HCT116 (cell line): ENCODE measurements around the gene CDR2L. TPM values are rescaled to one million over a fixed set of nuclear protein-coding genes. Genes with fewer than 3 reads are reported as not detected.

Experiments used
- ATAC-seq: fragments of 200-7000 bp; cut with Tn5 transposase; 2 replicates; pipeline ENCODE4 v1.9.1; 2020; ENCODE audit warnings: mild to moderate bottlenecking, moderate library complexity
- BruUV-seq: library from RNA; stranded (reverse); fragments of 400-500 nt; replicated peaks from 2 replicates; lab custom pipeline; 2021; lab: Mats Ljungman, UMichigan
- CTCF ChIA-PET: fragments of 300-600 bp; sonication (Branson Sonifier 250); formaldehyde crosslinking; loops from one replicate; lab custom pipeline; 2021; ENCODE audit warnings: antibody characterized with exemption; lab: Charles Lee
- POLR2A ChIA-PET: fragments of 300-600, 350-600 bp; sonication (Branson Sonifier 250); formaldehyde crosslinking; loops from one replicate; lab custom pipeline; 2021; ENCODE audit warnings: antibody characterized with exemption; lab: Charles Lee
- RAD21 ChIA-PET, 2 experiments: fragments of 300-600 bp; sonication (Branson Sonifier 250); formaldehyde crosslinking; loops; one replicate each; lab custom pipeline; 2023; ENCODE audit warnings: low total read pairs in 2 of 2; ENCODE audit not compliant: uncharacterized antibody in 2 of 2, unreplicated experiment in 2 of 2, low non-redundant PET in 1 of 2; lab: Charles Lee
- DNase-seq: peaks from one replicate; pipeline ENCODE4 v3.0.0-alpha.2; 2010; ENCODE audit warnings: low read depth, low spot score
- H2AFZ ChIP-seq: fragments of 200-600 bp; shearing (Covaris generic), sonication (generic); 2 replicates; pipeline ENCODE4 v1.6.1; 2017; ENCODE audit warnings: low read depth, mixed run types, mixed read lengths, antibody characterized with exemption, low read length; ENCODE audit not compliant: poor library complexity, severe bottlenecking
- H3K27ac ChIP-seq: 2 replicates; pipeline ENCODE4 v1.5.1; 2012; ENCODE audit warnings: low read depth, low read length
- H3K27me3 ChIP-seq: fragments of 200-600 bp; sonication (generic); 2 replicates; pipeline ENCODE4 v1.6.1; 2016; ENCODE audit warnings: mixed run types, low read length, mixed read lengths; ENCODE audit not compliant: insufficient read depth
- H3K36me3 ChIP-seq, 2 experiments: fragments of 200-500 bp in 1 of 2; fragments of 200-600 bp in 1 of 2; sonication (Bioruptor generic) in 1 of 2; sonication (generic) in 1 of 2; 2 replicates each; pipeline versions ENCODE4 v1.5.1 to v1.6.1; 2014 to 2016; ENCODE audit warnings: low read length in 2 of 2, inconsistent platforms in 1 of 2, mixed read lengths in 1 of 2, mixed run types in 1 of 2; ENCODE audit not compliant: insufficient read depth in 2 of 2, control insufficient read depth in 1 of 2
- H3K4me1 ChIP-seq, 2 experiments: fragments of 200-600 bp in 1 of 2; sonication (generic) in 1 of 2; 2 replicates each; pipeline versions ENCODE4 v1.5.1 to v1.6.1; 2012 to 2017; ENCODE audit warnings: low read length in 2 of 2, inconsistent platforms in 1 of 2, mild to moderate bottlenecking in 1 of 2, mixed read lengths in 1 of 2, mixed run types in 1 of 2, moderate library complexity in 1 of 2; ENCODE audit not compliant: insufficient read depth in 2 of 2, control insufficient read depth in 1 of 2
- H3K4me2 ChIP-seq: fragments of 200-600 bp; sonication (generic); 2 replicates; pipeline ENCODE4 v1.6.1; 2017; ENCODE audit warnings: mixed run types, low read length, mixed read lengths
- H3K4me3 ChIP-seq, 2 experiments: fragments of 200-600 bp in 1 of 2; sonication (generic) in 1 of 2; replicated peaks in 1 of 2; 2 replicates each; pipeline ENCODE4 v1.5.1; 2011 to 2016; ENCODE audit warnings: low read length in 2 of 2, control low read depth in 1 of 2, low read depth in 1 of 2, mild to moderate bottlenecking in 1 of 2, mixed read lengths in 1 of 2, mixed run types in 1 of 2
- H3K79me2 ChIP-seq: fragments of 200-600 bp; sonication (generic); 2 replicates; pipeline ENCODE4 v1.6.1; 2017; ENCODE audit warnings: mild to moderate bottlenecking, mixed run types, low read length, moderate library complexity, mixed read lengths; ENCODE audit not compliant: insufficient read depth
- H3K9ac ChIP-seq: fragments of 200-600 bp; sonication (generic); 2 replicates; pipeline ENCODE4 v1.6.1; 2016; ENCODE audit warnings: low read length, mixed read lengths
- H3K9me2 ChIP-seq: fragments of 200-600 bp; sonication (generic), shearing (Covaris generic); 2 replicates; pipeline ENCODE4 v1.6.1; 2017; ENCODE audit warnings: mixed run types, mild to moderate bottlenecking, moderate library complexity; ENCODE audit not compliant: insufficient read depth
- H3K9me3 ChIP-seq, 2 experiments: fragments of 200-500 bp in 1 of 2; fragments of 200-600 bp in 1 of 2; sonication (Bioruptor generic) in 1 of 2; sonication (generic) in 1 of 2; 2 replicates each; pipeline ENCODE4 v1.6.1; 2014 to 2017; ENCODE audit warnings: low read length in 2 of 2, mixed read lengths in 2 of 2, inconsistent platforms in 1 of 2, low read depth in 1 of 2, mild to moderate bottlenecking in 1 of 2, mixed run types in 1 of 2, moderate library complexity in 1 of 2; ENCODE audit not compliant: control insufficient read depth in 1 of 2, insufficient read depth in 1 of 2
- H4K20me1 ChIP-seq: fragments of 200-600 bp; sonication (generic), shearing (Covaris generic); 2 replicates; pipeline ENCODE4 v1.6.1; 2017; ENCODE audit warnings: mixed run types, mild to moderate bottlenecking, moderate library complexity; ENCODE audit not compliant: insufficient read depth
- SIN3A ChIP-seq: IDR thresholded peaks from 2 replicates; pipeline ENCODE4 v1.6.1; 2012; ENCODE audit warnings: low read depth
- TCF7L2 ChIP-seq: IDR thresholded peaks from 2 replicates; pipeline ENCODE4 v1.7.0; 2011; ENCODE audit warnings: borderline replicate concordance, inconsistent platforms; ENCODE audit not compliant: insufficient read depth, insufficient read length; ENCODE audit errors: extremely low read depth
- ZFX ChIP-seq: fragments of 450-650 bp; IDR thresholded peaks from 2 replicates; pipeline ENCODE4 v1.6.1; 2017
- intact Hi-C: fragments of 100-400 bp; cut with micrococcal nuclease; formaldehyde crosslinking; loops from 2 replicates; pipeline ENCODE4 v1.10.0; 2022
- total RNA-seq: library from RNA; stranded (reverse); gene quantifications from one replicate; pipeline ENCODE4 v1.2.1, GENCODE V29; 2021; ENCODE audit not compliant: unreplicated experiment
- TF ChIP-seq, protein P1 (sequence below): IDR thresholded peaks from 2 replicates; pipeline ENCODE4 v1.6.1; 2012; ENCODE audit warnings: low read depth

Gene CDR2L
- total RNA-seq, 1 experiment from 2014 or later, result 26.5 TPM

DNA sequence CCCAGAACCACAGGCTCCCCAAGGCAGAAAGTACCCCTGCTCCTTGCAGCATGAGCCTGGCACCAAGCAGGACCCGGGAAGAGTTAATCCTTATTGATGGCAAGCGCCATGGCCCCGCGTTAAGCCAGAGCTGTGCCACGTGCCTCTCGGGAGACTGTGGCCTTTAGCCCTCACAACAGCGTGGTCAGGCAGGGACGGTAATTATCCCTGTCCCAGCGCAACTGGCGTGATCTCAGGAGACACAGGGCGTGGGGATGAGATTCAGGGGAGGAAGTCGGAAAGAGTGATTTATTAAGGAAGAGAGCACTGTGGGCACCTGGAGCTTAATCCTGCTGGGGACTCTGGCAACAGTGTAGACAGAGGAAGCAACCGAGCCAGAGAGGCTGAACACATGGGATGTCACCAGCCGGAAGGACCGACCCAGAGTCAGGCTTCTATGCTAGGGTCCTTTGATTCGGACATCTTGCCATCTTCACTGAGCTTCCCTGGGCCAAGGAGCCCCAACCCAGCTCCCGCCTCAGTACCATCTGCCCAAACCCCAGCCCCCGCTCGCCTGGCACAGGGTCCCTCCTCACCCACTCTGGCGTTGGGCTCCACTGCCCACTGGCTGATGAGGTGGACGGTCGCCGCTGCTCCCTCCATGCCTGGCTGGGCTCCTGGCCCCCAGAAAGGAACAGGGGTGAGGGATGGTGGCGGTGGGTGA is 34.9 kb upstream of the CDR2L start:
- POLR2A ChIA-PET, result interaction anchor here (0.5 to 1.1 kb wide), 2 partner anchors 78 to 225 kb away, joined by 3 to 4 read pairs; no protein-coding TSS in a partner anchor
- no peaks in the 10 kb centered on the region for H3K79me2 ChIP-seq
- ATAC-seq, result no peak

DNA sequence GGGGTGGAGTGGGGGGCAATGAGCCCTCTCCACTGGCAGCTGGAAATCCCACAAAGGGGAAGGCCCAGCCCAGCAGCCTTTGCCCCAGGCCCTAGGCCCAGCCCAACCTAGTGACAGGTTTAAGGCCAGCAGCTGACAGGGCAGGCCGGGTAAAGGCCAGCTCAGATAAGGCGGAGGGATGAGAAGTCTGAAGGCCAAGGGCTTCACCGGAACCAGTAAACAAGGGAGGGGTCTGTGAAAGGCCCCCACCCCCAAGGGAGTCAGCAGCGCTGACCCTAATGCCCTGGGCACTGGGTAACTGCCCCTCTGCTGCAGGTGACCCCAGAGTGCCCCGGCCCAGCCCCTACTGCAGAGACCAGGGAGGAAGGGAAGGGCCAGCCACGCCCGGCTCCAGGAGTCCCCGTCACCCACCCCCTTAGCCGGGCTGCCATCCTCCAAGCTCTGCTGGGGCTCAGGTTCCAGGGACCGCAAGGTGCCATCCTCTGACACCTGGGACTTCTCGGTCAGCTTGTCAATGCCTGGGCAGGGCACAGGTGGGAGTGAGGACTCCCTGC is 34.2 kb upstream of the CDR2L start:
- Histone ChIP-seq H3K9ac (no peak overlapping the region), H3K79me2 (no peaks in the 10 kb centered on the region), H3K9me3 (no peaks in the 10 kb centered on the region), H4K20me1 (no peaks in the 10 kb centered on the region), H3K27me3 (no peaks in the 10 kb centered on the region), H3K9me2 (no peaks in the 10 kb centered on the region), H2AFZ (no peak overlapping the region), H3K4me1 (peaks cover 2 to 16% of the 10 kb centered on the region in 2 experiments; a peak in 3 of 4 replicates), H3K4me3 (no peak overlapping the region), H3K36me3 (no peaks in the 10 kb centered on the region), H3K27ac (no peak overlapping the region), H3K4me2 (no peak overlapping the region)
- CTCF ChIA-PET, result no interaction called here
- POLR2A ChIA-PET, result interaction anchor here (1.1 kb wide), 1 partner anchor 79 kb away, joined by 3 read pairs; no protein-coding TSS in a partner anchor
- intact Hi-C loops, result no loop called here
- ATAC-seq (no peak), DNase-seq (no peak)
- TF ChIP-seq, protein P1, sequence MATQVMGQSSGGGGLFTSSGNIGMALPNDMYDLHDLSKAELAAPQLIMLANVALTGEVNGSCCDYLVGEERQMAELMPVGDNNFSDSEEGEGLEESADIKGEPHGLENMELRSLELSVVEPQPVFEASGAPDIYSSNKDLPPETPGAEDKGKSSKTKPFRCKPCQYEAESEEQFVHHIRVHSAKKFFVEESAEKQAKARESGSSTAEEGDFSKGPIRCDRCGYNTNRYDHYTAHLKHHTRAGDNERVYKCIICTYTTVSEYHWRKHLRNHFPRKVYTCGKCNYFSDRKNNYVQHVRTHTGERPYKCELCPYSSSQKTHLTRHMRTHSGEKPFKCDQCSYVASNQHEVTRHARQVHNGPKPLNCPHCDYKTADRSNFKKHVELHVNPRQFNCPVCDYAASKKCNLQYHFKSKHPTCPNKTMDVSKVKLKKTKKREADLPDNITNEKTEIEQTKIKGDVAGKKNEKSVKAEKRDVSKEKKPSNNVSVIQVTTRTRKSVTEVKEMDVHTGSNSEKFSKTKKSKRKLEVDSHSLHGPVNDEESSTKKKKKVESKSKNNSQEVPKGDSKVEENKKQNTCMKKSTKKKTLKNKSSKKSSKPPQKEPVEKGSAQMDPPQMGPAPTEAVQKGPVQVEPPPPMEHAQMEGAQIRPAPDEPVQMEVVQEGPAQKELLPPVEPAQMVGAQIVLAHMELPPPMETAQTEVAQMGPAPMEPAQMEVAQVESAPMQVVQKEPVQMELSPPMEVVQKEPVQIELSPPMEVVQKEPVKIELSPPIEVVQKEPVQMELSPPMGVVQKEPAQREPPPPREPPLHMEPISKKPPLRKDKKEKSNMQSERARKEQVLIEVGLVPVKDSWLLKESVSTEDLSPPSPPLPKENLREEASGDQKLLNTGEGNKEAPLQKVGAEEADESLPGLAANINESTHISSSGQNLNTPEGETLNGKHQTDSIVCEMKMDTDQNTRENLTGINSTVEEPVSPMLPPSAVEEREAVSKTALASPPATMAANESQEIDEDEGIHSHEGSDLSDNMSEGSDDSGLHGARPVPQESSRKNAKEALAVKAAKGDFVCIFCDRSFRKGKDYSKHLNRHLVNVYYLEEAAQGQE, result no peak
- RAD21 ChIA-PET, result interaction anchor here in 1 of 2 experiments (1.2 kb wide), 1 partner anchor 19 kb away, joined by 3 read pairs; the partner anchor contains the start of gene HID1
- BruUV-seq, result no TSS peak

More for the DNA sequence above, 34.9 kb upstream of the CDR2L start:
- no peak overlapping the region for H3K4me3 ChIP-seq
- H3K27me3 ChIP-seq, result no peaks in the 10 kb centered on the region
- no peaks in the 10 kb centered on the region for H4K20me1 ChIP-seq
- no peaks in the 10 kb centered on the region for H3K36me3 ChIP-seq
- RAD21 ChIA-PET, result no interaction called here
- no peak overlapping the region for H3K4me2 ChIP-seq
- no peaks in the 10 kb centered on the region for H3K9me3 ChIP-seq
- TF ChIP-seq TCF7L2 (no peak), SIN3A (no peak), ZFX (no peak)
- DNase-seq, result no peak
- H3K4me1 ChIP-seq, result peaks cover 2 to 16% of the 10 kb centered on the region in 2 experiments; a peak in 3 of 4 replicates
- no peaks in the 10 kb centered on the region for H3K9me2 ChIP-seq
- CTCF ChIA-PET, result interaction anchor here (1.5 kb wide), 1 partner anchor 9 kb away, joined by 8 read pairs; no protein-coding TSS in a partner anchor
- no TSS peak for BruUV-seq
- H3K9ac ChIP-seq, result no peak overlapping the region
- intact Hi-C loops, result no loop called here
- no peak overlapping the region for H3K27ac ChIP-seq
- H2AFZ ChIP-seq, result no peak overlapping the region
